ENCODE measurements around the gene FYN. TPM values are rescaled to one million over a fixed set of nuclear protein-coding genes. Genes with fewer than 3 reads are reported as not detected.

Gene FYN
- total and polyA plus RNA-seq, 2 of the 4 experiments (the other 2 are of a cell fraction): 30.8 to 36.4 TPM

GRCh38 chr6:111773501-111774345 lies 99.5 kb downstream of the FYN start:
- POLR2A ChIA-PET (ENCODE audit: unreplicated experiment): no interaction called here
- Histone ChIP-seq H3K36me3 (ENCODE audit: control insufficient read depth, insufficient read depth, low read length) (peaks cover 3% of the 10 kb centered on the region; the same call in 1 of the 2 replicates), H3K56ac (ENCODE audit: extremely low read depth, insufficient read depth, low read length) (no peak overlapping the region), H2BK5ac (ENCODE audit: low read depth, low read length, poor library complexity, severe bottlenecking) (no peak overlapping the region), H2AFZ (replicated peaks; ENCODE audit: low read length, poor library complexity) (no peak overlapping the region), H2AK9ac (replicated peaks; ENCODE audit: low read depth, low read length, poor library complexity) (no peak overlapping the region), H3K4me3 (ENCODE audit: insufficient read depth, low read depth, low read length) (no peak overlapping the region), H4K8ac (ENCODE audit: low read depth in 2 of 2, low read length in 2 of 2) (no peak overlapping the region), H3K14ac (replicated peaks; ENCODE audit: low read depth, low read length) (no peak overlapping the region), H2BK20ac (ENCODE audit: low read depth, low read length) (no peak overlapping the region; the same call in 1 of the 2 replicates), H4K91ac (ENCODE audit: insufficient read depth, low read depth, low read length) (no peak overlapping the region), H3K4me2 (ENCODE audit: low read depth, low read length) (no peak overlapping the region), H3K9me3 (ENCODE audit: control insufficient read depth, insufficient read depth, low read length) (no peaks in the 10 kb centered on the region), H3K79me1 (ENCODE audit: low read depth in 1 of 2, low read length in 2 of 2) (peaks cover 0 to 11% of the 10 kb centered on the region in 2 experiments; a peak in 1 of 4 replicates), H4K20me1 (ENCODE audit: insufficient read depth, low read length) (no peaks in the 10 kb centered on the region), H2BK120ac (ENCODE audit: low read depth, low read length) (no peak overlapping the region), H3K23ac (ENCODE audit: low read depth, low read length) (no peak overlapping the region), H4K5ac (ENCODE audit: low read depth, low read length) (no peak overlapping the region), H3K4ac (ENCODE audit: low read depth, low read length) (no peak overlapping the region), H3K27ac (ENCODE audit: insufficient read depth, low read length) (no peak overlapping the region), H3K27me3 (ENCODE audit: control insufficient read depth, insufficient read depth, low read length) (no peaks in the 10 kb centered on the region), H3K4me1 (ENCODE audit: control insufficient read depth, insufficient read depth, low read length) (no peaks in the 10 kb centered on the region; the same call in 1 of the 2 replicates), H2BK15ac (ENCODE audit: low read depth, low read length) (no peak overlapping the region), H3K18ac (ENCODE audit: low read depth, low read length) (no peak overlapping the region), H3K9ac (ENCODE audit: low read depth, low read length) (no peak overlapping the region), H2AK5ac (ENCODE audit: low read depth, low read length) (no peak overlapping the region), H3K9me1 (ENCODE audit: insufficient read depth, low read length) (peaks cover 4% of the 10 kb centered on the region; the same call in 1 of the 2 replicates)
- DNase-seq: no peak
- ATAC-seq (ENCODE audit: low read depth): no peak
- in situ Hi-C loops (cut with MboI; ENCODE audit: low sequenced_read_pairs): no loop called here
- BruUV-seq (replicated peaks): no TSS peak
- intact Hi-C loops (cut with micrococcal nuclease): no loop called here
- dilution Hi-C loops (cut with HindIII; ENCODE audit: low sequenced_read_pairs, unreplicated experiment): no loop called here
- 83% methylated on average over 1 of the region's 7 CpGs; no CpG with 5 or more reads in 1 of the 2 experiments for WGBS, 2 experiments (ENCODE audit: extremely low coverage in 2 of 2, insufficient read length in 1 of 2)
- CTCF ChIA-PET: no interaction called here
- TF ChIP-seq BHLHE40 (IDR thresholded peaks at IDR 0.05; ENCODE audit: low read depth, low read length) (no peak), USF2 (IDR thresholded peaks at IDR 0.05; ENCODE audit: low read depth, low read length) (no peak), CHD1 (IDR thresholded peaks at IDR 0.05; ENCODE audit: low read depth, low read length) (no peak), MXI1 (IDR thresholded peaks at IDR 0.05; ENCODE audit: borderline replicate concordance, low read depth, low read length) (no peak), RAD21 (IDR thresholded peaks at IDR 0.05; ENCODE audit: low read length) (no peak), ELK1 (IDR thresholded peaks at IDR 0.05; ENCODE audit: borderline replicate concordance, low read depth, low read length) (no peak), MAZ (IDR thresholded peaks at IDR 0.05; ENCODE audit: borderline replicate concordance, low read depth, low read length) (no peak), MAFK (IDR thresholded peaks at IDR 0.05; ENCODE audit: low read depth, low read length) (no peak), FOS (IDR thresholded peaks at IDR 0.05; ENCODE audit: low read depth, low read length) (no peak), SMC3 (IDR thresholded peaks at IDR 0.05; ENCODE audit: low read depth, low read length) (no peak), CEBPB (IDR thresholded peaks at IDR 0.05; ENCODE audit: low read depth, low read length) (no peak), POLR2A (IDR thresholded peaks at IDR 0.05; ENCODE audit: low read depth, low read length) (no peak), CTCF (conservative IDR thresholded peaks at IDR 0.05; ENCODE audit: low read depth, low read length) (no peak), NFE2L2 (IDR thresholded peaks at IDR 0.05; ENCODE audit: low read depth, low read length) (no peak), RCOR1 (IDR thresholded peaks at IDR 0.05; ENCODE audit: insufficient replicate concordance, low read length) (no peak)

Measured in IMR-90 (cell line).